Astrocyte (in vitro differentiated cells and primary cell): ENCODE results near the gene TUBB8. TPM values are rescaled to one million over a fixed set of nuclear protein-coding genes. Genes with fewer than 3 reads are reported as not detected.
"Not testable (repeated sequence)": the region's sequence is repeated elsewhere in the genome, so short reads cannot be mapped to it uniquely, and the experiment has no call there.

Experiments used
- DNase-seq: peaks from one replicate; pipeline ENCODE4 v3.0.0-alpha.2; 2010; ENCODE audit warnings: low read depth
- FAIRE-seq: peaks from 2 replicates; lab custom pipeline; 2011; peaks lifted over from hg19 to GRCh38; lab: Jason Lieb, UNC
- H2AFZ ChIP-seq: 2 replicates; pipeline ENCODE4 v1.6.0; 2012; ENCODE audit warnings: low read depth, low read length, inconsistent platforms
- H3K27ac ChIP-seq: 2 replicates; pipeline ENCODE4 v1.5.1; 2011; ENCODE audit warnings: low read depth, low read length, inconsistent platforms
- H3K27me3 ChIP-seq: 2 replicates; pipeline ENCODE4 v1.6.0; 2011; ENCODE audit warnings: low read length, inconsistent platforms; ENCODE audit not compliant: insufficient read depth
- H3K36me3 ChIP-seq: 2 replicates; pipeline ENCODE4 v1.5.1; 2011; ENCODE audit warnings: low read length, inconsistent platforms; ENCODE audit not compliant: insufficient read depth
- H3K4me1 ChIP-seq: 2 replicates; pipeline ENCODE4 v1.5.1; 2011; ENCODE audit warnings: low read length, inconsistent platforms; ENCODE audit not compliant: insufficient read depth
- H3K4me2 ChIP-seq: 2 replicates; pipeline ENCODE4 v1.6.0; 2012; ENCODE audit warnings: low read length, inconsistent platforms
- H3K4me3 ChIP-seq: 2 replicates; pipeline ENCODE4 v1.5.1; 2011; ENCODE audit warnings: low read depth, mild to moderate bottlenecking, low read length, inconsistent platforms; ENCODE audit not compliant: insufficient read depth
- H3K79me2 ChIP-seq: 2 replicates; pipeline ENCODE4 v1.6.0; 2012; ENCODE audit warnings: mild to moderate bottlenecking, low read length, inconsistent platforms; ENCODE audit not compliant: insufficient read depth
- H3K9ac ChIP-seq: 2 replicates; pipeline ENCODE4 v1.6.0; 2012; ENCODE audit warnings: mild to moderate bottlenecking, low read length, inconsistent platforms
- H3K9me3 ChIP-seq: 2 replicates; pipeline ENCODE4 v1.5.1; 2012; ENCODE audit warnings: low read depth, mild to moderate bottlenecking, low read length, inconsistent platforms; ENCODE audit not compliant: insufficient read depth
- H4K20me1 ChIP-seq: 2 replicates; pipeline ENCODE4 v1.6.0; 2012; ENCODE audit warnings: low read length, inconsistent platforms; ENCODE audit not compliant: insufficient read depth
- H3K27ac Mint-ChIP-seq: one replicate; pipeline ENCODE4 v1.8.0; 2021; ENCODE audit warnings: mild to moderate bottlenecking, mixed read lengths; ENCODE audit not compliant: unreplicated experiment
- H3K27me3 Mint-ChIP-seq: one replicate; pipeline ENCODE4 v1.8.0; 2021; ENCODE audit warnings: low read depth, mixed read lengths; ENCODE audit not compliant: unreplicated experiment
- H3K36me3 Mint-ChIP-seq: one replicate; pipeline ENCODE4 v1.8.0; 2021; ENCODE audit warnings: low read depth, mixed read lengths; ENCODE audit not compliant: unreplicated experiment
- H3K4me1 Mint-ChIP-seq: one replicate; pipeline ENCODE4 v1.8.0; 2021; ENCODE audit warnings: low read depth, mixed read lengths; ENCODE audit not compliant: unreplicated experiment
- H3K4me3 Mint-ChIP-seq: one replicate; pipeline ENCODE4 v1.8.0; 2021; ENCODE audit warnings: mild to moderate bottlenecking, moderate library complexity, mixed read lengths; ENCODE audit not compliant: unreplicated experiment
- H3K9me3 Mint-ChIP-seq: one replicate; pipeline ENCODE4 v1.8.0; 2021; ENCODE audit warnings: mild to moderate bottlenecking, mixed read lengths; ENCODE audit not compliant: unreplicated experiment
- total RNA-seq: library from RNA; stranded (reverse); gene quantifications from 2 replicates; pipeline ENCODE4 v1.2.1, GENCODE V29; 2021

TUBB8 gene
- total RNA-seq, 1 donor from 2014 or later = not detected

GRCh38 chr10:12444-13314, 36.4 kb downstream of the TUBB8 start:
- H3K27ac ChIP-seq, H3K36me3 Mint-ChIP-seq, H3K4me3 Mint-ChIP-seq, H3K9ac ChIP-seq, H3K79me2 ChIP-seq, H3K27me3 Mint-ChIP-seq, H3K9me3 Mint-ChIP-seq, H3K36me3 ChIP-seq, H2AFZ ChIP-seq, H3K4me1 Mint-ChIP-seq, DNase-seq, H3K27me3 ChIP-seq, H3K4me3 ChIP-seq, H3K27ac Mint-ChIP-seq, FAIRE-seq, H3K4me1 ChIP-seq, H4K20me1 ChIP-seq, H3K4me2 ChIP-seq, H3K9me3 ChIP-seq: not testable (repeated sequence)

- not testable (repeated sequence) for H3K27me3 Mint-ChIP-seq, FAIRE-seq, H3K4me2 ChIP-seq, H4K20me1 ChIP-seq, H3K4me1 ChIP-seq, H3K4me3 ChIP-seq, H3K36me3 Mint-ChIP-seq, DNase-seq, H3K4me1 Mint-ChIP-seq, H3K9me3 Mint-ChIP-seq, H3K9ac ChIP-seq, H3K36me3 ChIP-seq, H3K4me3 Mint-ChIP-seq, H3K79me2 ChIP-seq, H2AFZ ChIP-seq, H3K27ac Mint-ChIP-seq, H3K9me3 ChIP-seq, H3K27ac ChIP-seq, H3K27me3 ChIP-seq
Measured at GRCh38 chr10:11260-11659, 37.8 kb downstream of the TUBB8 start.

- H3K9ac ChIP-seq, H2AFZ ChIP-seq, H3K9me3 ChIP-seq, H4K20me1 ChIP-seq, DNase-seq, H3K4me1 Mint-ChIP-seq, H3K4me3 ChIP-seq, H3K27ac Mint-ChIP-seq, H3K4me1 ChIP-seq, H3K27me3 ChIP-seq, H3K79me2 ChIP-seq, H3K4me3 Mint-ChIP-seq, FAIRE-seq, H3K36me3 Mint-ChIP-seq, H3K4me2 ChIP-seq, H3K36me3 ChIP-seq, H3K27ac ChIP-seq, H3K9me3 Mint-ChIP-seq, H3K27me3 Mint-ChIP-seq: not testable (repeated sequence)
Measured at GRCh38 chr10:10261-10971, 38.7 kb downstream of the TUBB8 start.

Other genes starting within 250 kb of the TUBB8 start
- 37.9 and 40.1 TPM in 2 replicates for gene ZMYND11, start 86.2 kb upstream of the TUBB8 start, total RNA-seq